Ishikawa (cell line): ENCODE data around the gene GPR15LG.

Source experiments
- CEBPB ChIP-seq: IDR thresholded peaks from 2 replicates; pipeline ENCODE4 v1.6.1; 2012
- EP300 ChIP-seq: IDR thresholded peaks from 2 replicates; pipeline ENCODE4 v1.6.1; 2012; ENCODE audit warnings: borderline replicate concordance
- FOXM1 ChIP-seq: IDR thresholded peaks from 2 replicates; pipeline ENCODE4 v1.6.1; 2012; ENCODE audit warnings: low read depth, borderline replicate concordance
- NFIC ChIP-seq: IDR thresholded peaks from 2 replicates; pipeline ENCODE4 v1.6.1; 2012
- RAD21 ChIP-seq: IDR thresholded peaks from 2 replicates; pipeline ENCODE4 v1.6.1; 2012; ENCODE audit warnings: low read depth
- TAF1 ChIP-seq: IDR thresholded peaks from 2 replicates; pipeline ENCODE4 v1.6.1; 2012; ENCODE audit warnings: low read depth, mild to moderate bottlenecking
- YY1 ChIP-seq: IDR thresholded peaks from 2 replicates; pipeline ENCODE4 v1.6.1; 2012; ENCODE audit warnings: low read depth
- ZBTB7A ChIP-seq: IDR thresholded peaks from 2 replicates; pipeline ENCODE4 v1.6.1; 2012; ENCODE audit warnings: low read depth
- TF ChIP-seq, protein P1 (sequence below): IDR thresholded peaks from 2 replicates; pipeline ENCODE4 v1.6.1; 2012
- TF ChIP-seq, protein P2 (sequence below): IDR thresholded peaks from 2 replicates; pipeline ENCODE4 v1.6.1; 2012; ENCODE audit warnings: low read depth, mild to moderate bottlenecking

DNA sequence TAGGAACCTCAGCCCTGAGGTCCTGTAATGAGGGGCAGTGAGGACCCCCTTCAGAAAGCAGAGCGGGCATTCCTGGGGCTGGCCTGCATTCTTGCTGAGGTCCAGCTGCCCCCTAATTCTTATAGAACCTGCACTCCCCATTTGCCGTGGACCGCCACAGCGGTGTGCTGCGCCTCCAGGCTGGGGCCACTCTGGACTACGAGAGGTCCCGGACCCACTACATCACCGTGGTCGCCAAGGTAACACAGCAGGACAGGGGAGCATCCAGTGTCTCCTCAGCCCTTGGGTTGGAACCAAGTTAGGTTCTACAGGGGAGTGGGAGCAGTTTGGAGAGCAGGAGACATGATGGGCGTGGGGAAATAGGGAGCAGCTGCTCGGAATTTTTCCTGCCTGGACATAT is 28.1 kb downstream of the GPR15LG start:
- TF ChIP-seq ZBTB7A = no peak
- TF ChIP-seq EP300 = no peak
- no peak for TF ChIP-seq NFIC
- no peak for TF ChIP-seq CEBPB
- TF ChIP-seq, protein P1, sequence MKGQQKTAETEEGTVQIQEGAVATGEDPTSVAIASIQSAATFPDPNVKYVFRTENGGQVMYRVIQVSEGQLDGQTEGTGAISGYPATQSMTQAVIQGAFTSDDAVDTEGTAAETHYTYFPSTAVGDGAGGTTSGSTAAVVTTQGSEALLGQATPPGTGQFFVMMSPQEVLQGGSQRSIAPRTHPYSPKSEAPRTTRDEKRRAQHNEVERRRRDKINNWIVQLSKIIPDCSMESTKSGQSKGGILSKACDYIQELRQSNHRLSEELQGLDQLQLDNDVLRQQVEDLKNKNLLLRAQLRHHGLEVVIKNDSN = no peak
- TF ChIP-seq FOXM1 = no peak
- no peak for TF ChIP-seq RAD21
- no peak for TF ChIP-seq YY1
- TF ChIP-seq, protein P2, sequence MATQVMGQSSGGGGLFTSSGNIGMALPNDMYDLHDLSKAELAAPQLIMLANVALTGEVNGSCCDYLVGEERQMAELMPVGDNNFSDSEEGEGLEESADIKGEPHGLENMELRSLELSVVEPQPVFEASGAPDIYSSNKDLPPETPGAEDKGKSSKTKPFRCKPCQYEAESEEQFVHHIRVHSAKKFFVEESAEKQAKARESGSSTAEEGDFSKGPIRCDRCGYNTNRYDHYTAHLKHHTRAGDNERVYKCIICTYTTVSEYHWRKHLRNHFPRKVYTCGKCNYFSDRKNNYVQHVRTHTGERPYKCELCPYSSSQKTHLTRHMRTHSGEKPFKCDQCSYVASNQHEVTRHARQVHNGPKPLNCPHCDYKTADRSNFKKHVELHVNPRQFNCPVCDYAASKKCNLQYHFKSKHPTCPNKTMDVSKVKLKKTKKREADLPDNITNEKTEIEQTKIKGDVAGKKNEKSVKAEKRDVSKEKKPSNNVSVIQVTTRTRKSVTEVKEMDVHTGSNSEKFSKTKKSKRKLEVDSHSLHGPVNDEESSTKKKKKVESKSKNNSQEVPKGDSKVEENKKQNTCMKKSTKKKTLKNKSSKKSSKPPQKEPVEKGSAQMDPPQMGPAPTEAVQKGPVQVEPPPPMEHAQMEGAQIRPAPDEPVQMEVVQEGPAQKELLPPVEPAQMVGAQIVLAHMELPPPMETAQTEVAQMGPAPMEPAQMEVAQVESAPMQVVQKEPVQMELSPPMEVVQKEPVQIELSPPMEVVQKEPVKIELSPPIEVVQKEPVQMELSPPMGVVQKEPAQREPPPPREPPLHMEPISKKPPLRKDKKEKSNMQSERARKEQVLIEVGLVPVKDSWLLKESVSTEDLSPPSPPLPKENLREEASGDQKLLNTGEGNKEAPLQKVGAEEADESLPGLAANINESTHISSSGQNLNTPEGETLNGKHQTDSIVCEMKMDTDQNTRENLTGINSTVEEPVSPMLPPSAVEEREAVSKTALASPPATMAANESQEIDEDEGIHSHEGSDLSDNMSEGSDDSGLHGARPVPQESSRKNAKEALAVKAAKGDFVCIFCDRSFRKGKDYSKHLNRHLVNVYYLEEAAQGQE = no peak
- TF ChIP-seq TAF1 = no peak
